Sigmoid colon (tissue), 7 donors: ENCODE measurements around the gene CHI3L1. TPM values are rescaled to one million over a fixed set of nuclear protein-coding genes. Genes with fewer than 3 reads are reported as not detected.
A peak's percentile ranks its signal among the peaks of the same experiment; 100 is the strongest.

Experiments
- DNase-seq: peaks from one replicate; pipeline ENCODE4 v3.0.0-alpha.2; 2019
- H3K27ac ChIP-seq, 4 donors: fragments of 200-600 bp; sonication (generic); one replicate each; pipeline ENCODE4 v1.5.1; 2016 to 2019; ENCODE audit warnings: mild to moderate bottlenecking in 1 of 4
- H3K27me3 ChIP-seq, 3 donors: fragments of 200-600 bp; sonication (generic); one replicate each; pipeline ENCODE4 v1.5.1; 2019; ENCODE audit warnings: mild to moderate bottlenecking in 1 of 3
- H3K36me3 ChIP-seq, 4 donors: fragments of 200-600 bp; sonication (generic); one replicate each; pipeline ENCODE4 v1.5.1; 2016 to 2019
- H3K4me1 ChIP-seq, 4 donors: fragments of 200-600 bp; sonication (generic); one replicate each; pipeline ENCODE4 v1.5.1; 2017 to 2019
- H3K4me3 ChIP-seq, 4 donors: fragments of 200-600 bp; sonication (generic); one replicate each; pipeline ENCODE4 v1.5.1; 2017 to 2019; ENCODE audit warnings: mild to moderate bottlenecking in 2 of 4, moderate library complexity in 1 of 4
- H3K9me3 ChIP-seq, 4 donors: fragments of 200-600 bp in 3 of 4; sonication (generic) in 3 of 4; one replicate each; pipeline versions ENCODE4 v1.5.1 to v1.6.1; 2013 to 2019
- EP300 ChIP-seq, 4 donors: sonication (generic); formaldehyde crosslinking; IDR thresholded peaks; one replicate each; pipeline ENCODE4 v1.6.1; 2017; ENCODE audit warnings: antibody characterized with exemption in 4 of 4
- POLR2A ChIP-seq, 2 donors: fragments of 450-650 bp; IDR thresholded peaks; one replicate each; pipeline ENCODE4 v1.6.1; 2016; ENCODE audit warnings: antibody characterized with exemption in 2 of 2, mild to moderate bottlenecking in 2 of 2, moderate library complexity in 2 of 2
- POLR2AphosphoS5 ChIP-seq, 4 donors: sonication (generic); formaldehyde crosslinking; IDR thresholded peaks; one replicate each; pipeline ENCODE4 v1.6.1; 2017; ENCODE audit warnings: antibody characterized with exemption in 4 of 4
- WGBS, 2 donors: extraction: QIAGEN DNeasy Blood & Tissue Kit; methylation state at CpG; one replicate each; pipeline ENCODE4 v1.1.7; 2013; 5-methylcytosine and 5-hydroxymethylcytosine counted together
- intact Hi-C: fragments of 100-400 bp; cut with DNase I; formaldehyde crosslinking; loops from one replicate; pipeline ENCODE4 v1.15.1; 2023
- polyA plus RNA-seq, 3 donors: library from polyadenylated mRNA; stranded (reverse); fragments of 200-250 nt; gene quantifications; one replicate each; pipeline ENCODE4 v1.2.3, GENCODE V29; 2013
- total RNA-seq, 4 donors: library from RNA; depleted of rRNA; stranded (reverse); fragments of >200 nt; gene quantifications; one replicate each; pipeline ENCODE4 v1.1.0, GENCODE V29; 2016
- TF ChIP-seq, protein P1 (sequence below), 4 experiments: fragments of 450-650 bp in 3 of 4; fragments of 200-600 bp in 1 of 4; IDR thresholded peaks; one replicate each; pipeline ENCODE4 v1.5.1; 2016 to 2019; ENCODE audit warnings: antibody characterized with exemption in 4 of 4, mild to moderate bottlenecking in 3 of 4, moderate library complexity in 2 of 4
- donor health status: healthy with polysubstance abuse.
- donor health status: Bipolar disorder and iron deficiency.
- donor health status: healthy.

Gene CHI3L1
- total and polyA plus RNA-seq, 7 donors: 1.2 to 28.8 (median 3.7) TPM; not detected in 1

DNA sequence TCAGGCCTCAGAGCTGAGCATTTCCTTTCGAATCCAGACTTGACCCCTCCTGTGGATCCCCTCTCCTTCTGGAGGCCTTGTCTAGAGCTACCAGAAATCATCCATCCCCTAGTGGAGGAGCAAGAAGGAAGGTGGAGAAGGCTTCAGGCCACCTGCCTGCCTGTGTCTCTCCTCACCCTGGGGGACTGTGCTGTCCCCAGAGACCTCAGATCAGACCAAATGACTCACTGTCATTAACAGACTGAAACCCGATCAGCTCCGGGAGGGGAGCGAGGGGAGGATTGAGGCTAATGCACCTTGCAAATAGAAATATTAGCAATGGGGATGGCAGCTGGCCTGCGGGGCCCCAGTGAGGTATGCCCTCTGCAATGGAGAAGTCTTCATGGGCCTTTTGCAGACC lies 12.9 kb downstream of the CHI3L1 start:
- no peaks in the 10 kb centered on the region for H3K9me3 ChIP-seq
- no peak overlapping the region for H3K27ac ChIP-seq
- TF ChIP-seq, protein P1, sequence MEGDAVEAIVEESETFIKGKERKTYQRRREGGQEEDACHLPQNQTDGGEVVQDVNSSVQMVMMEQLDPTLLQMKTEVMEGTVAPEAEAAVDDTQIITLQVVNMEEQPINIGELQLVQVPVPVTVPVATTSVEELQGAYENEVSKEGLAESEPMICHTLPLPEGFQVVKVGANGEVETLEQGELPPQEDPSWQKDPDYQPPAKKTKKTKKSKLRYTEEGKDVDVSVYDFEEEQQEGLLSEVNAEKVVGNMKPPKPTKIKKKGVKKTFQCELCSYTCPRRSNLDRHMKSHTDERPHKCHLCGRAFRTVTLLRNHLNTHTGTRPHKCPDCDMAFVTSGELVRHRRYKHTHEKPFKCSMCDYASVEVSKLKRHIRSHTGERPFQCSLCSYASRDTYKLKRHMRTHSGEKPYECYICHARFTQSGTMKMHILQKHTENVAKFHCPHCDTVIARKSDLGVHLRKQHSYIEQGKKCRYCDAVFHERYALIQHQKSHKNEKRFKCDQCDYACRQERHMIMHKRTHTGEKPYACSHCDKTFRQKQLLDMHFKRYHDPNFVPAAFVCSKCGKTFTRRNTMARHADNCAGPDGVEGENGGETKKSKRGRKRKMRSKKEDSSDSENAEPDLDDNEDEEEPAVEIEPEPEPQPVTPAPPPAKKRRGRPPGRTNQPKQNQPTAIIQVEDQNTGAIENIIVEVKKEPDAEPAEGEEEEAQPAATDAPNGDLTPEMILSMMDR (IDR thresholded peaks at IDR 0.05): no peak
- no peak for TF ChIP-seq POLR2AphosphoS5 (IDR thresholded peaks at IDR 0.05)
- TF ChIP-seq POLR2A (IDR thresholded peaks at IDR 0.05): no peak
- no peak for TF ChIP-seq EP300 (IDR thresholded peaks at IDR 0.05)
- intact Hi-C loops: loop anchor here (5.0 kb wide), 1 partner anchor 46 kb away; the partner anchor contains the start of gene ADORA1
- DNase-seq: no peak
- peaks cover 0 to 3% (median 0%) of the 10 kb centered on the region in 3 donors for H3K27me3 ChIP-seq
- no peaks in the 10 kb centered on the region for H3K4me1 ChIP-seq
- H3K36me3 ChIP-seq: no peaks in the 10 kb centered on the region
- no peak overlapping the region for H3K4me3 ChIP-seq
- WGBS, 2 donors: 79 to 91% methylated on average over 5 of the region's 5 CpGs

DNA sequence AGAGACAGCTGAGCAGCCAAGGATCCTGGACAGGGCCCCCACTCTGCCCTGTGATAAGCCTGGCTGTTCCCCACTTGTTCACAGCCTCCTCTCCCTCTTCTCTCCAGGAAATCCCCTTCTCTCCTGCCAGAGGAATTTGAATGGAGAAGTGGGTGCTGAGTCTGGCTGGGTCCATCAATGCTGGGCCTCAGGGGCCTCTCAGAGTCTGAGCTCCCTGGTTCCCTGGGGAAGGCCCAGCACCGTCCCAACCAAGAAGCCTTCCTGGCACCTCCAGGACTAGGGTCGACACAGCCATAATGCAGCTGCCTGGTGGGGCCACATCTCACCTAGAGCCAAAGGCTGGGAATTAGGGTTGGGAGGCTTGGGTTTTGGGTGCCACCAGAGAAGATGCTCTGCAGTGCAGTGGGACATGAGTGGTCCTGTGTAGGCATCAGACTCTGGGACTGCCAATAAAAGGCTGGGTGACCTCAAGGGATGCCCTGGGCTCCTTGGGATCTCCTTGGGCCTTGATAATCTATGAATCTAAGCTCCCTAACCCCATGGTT lies 13.4 kb downstream of the CHI3L1 start:
- Histone ChIP-seq H3K27me3 (peaks cover 0 to 3% (median 0%) of the 10 kb centered on the region in 3 donors), H3K36me3 (no peaks in the 10 kb centered on the region), H3K4me1 (no peaks in the 10 kb centered on the region), H3K27ac (no peak overlapping the region), H3K4me3 (no peak overlapping the region), H3K9me3 (no peaks in the 10 kb centered on the region)
- WGBS, 2 donors: 80 to 85% methylated on average over 2 of the region's 2 CpGs
- no peak for DNase-seq
- TF ChIP-seq POLR2A (IDR thresholded peaks at IDR 0.05) (no peak), POLR2AphosphoS5 (IDR thresholded peaks at IDR 0.05) (no peak), EP300 (IDR thresholded peaks at IDR 0.05) (no peak)
- TF ChIP-seq, protein P1 (IDR thresholded peaks at IDR 0.05): no peak
- intact Hi-C loops: loop anchor here (5.0 kb wide), 1 partner anchor 46 kb away; the partner anchor contains the start of gene ADORA1

DNA sequence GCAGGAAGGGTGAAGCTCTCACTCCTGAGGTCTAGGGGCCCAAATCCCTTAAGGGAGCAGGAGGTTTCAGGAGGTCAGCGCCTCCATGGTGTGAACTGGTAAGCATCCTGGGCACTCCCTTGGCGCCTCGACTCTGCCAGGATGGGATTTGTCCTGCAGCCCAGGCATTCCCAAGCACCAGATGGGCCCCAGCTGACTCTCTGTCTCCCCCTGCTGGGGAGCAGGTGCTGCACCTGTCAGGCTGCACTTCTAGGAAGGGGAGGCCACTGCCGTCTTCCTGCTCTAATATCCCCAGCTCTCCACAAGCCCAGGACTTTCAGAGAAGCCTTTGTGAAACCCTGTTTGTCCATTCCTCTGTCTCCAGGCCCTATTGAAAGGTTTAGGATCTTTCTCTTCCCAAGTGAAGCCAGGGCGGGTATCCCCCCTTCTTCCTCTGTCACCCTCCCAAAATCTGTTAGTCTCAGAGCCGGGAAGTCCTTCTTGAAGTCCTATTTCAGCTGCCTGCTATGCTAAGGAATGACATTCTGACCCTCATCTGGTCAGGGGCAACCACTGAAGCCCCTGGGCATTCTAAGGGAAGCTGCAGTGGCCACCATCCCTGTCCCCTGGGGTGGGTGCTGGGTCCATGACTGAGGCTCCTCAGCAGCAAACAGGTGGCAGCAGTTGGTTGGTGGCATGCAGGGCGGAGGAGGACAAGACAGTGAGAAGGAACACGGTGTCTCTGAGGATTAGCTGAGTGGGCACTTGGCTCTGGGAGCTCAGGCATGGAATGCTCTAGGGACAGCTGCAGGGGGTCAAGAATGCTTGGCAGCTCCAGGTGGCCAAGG lies 14.1 kb downstream of the CHI3L1 start:
- 43 to 50% methylated on average over 8 of the region's 8 CpGs for WGBS, 2 donors
- intact Hi-C loops: loop anchor here (1.0 to 5.0 kb wide), 2 partner anchors 45 to 133 kb away; partner anchors contain the start of gene ADORA1
- Histone ChIP-seq H3K27ac (no peak overlapping the region), H3K27me3 (peaks cover 0 to 3% (median 0%) of the 10 kb centered on the region in 3 donors), H3K9me3 (no peaks in the 10 kb centered on the region), H3K4me3 (no peak overlapping the region), H3K4me1 (no peaks in the 10 kb centered on the region), H3K36me3 (no peaks in the 10 kb centered on the region)
- peak; percentile 79 for DNase-seq
- TF ChIP-seq POLR2A (IDR thresholded peaks at IDR 0.05): no peak
- no peak for TF ChIP-seq EP300 (IDR thresholded peaks at IDR 0.05)
- TF ChIP-seq POLR2AphosphoS5 (IDR thresholded peaks at IDR 0.05): no peak
- TF ChIP-seq, protein P1 (IDR thresholded peaks at IDR 0.05): peak; percentile 42 to 84 (median 70)

DNA sequence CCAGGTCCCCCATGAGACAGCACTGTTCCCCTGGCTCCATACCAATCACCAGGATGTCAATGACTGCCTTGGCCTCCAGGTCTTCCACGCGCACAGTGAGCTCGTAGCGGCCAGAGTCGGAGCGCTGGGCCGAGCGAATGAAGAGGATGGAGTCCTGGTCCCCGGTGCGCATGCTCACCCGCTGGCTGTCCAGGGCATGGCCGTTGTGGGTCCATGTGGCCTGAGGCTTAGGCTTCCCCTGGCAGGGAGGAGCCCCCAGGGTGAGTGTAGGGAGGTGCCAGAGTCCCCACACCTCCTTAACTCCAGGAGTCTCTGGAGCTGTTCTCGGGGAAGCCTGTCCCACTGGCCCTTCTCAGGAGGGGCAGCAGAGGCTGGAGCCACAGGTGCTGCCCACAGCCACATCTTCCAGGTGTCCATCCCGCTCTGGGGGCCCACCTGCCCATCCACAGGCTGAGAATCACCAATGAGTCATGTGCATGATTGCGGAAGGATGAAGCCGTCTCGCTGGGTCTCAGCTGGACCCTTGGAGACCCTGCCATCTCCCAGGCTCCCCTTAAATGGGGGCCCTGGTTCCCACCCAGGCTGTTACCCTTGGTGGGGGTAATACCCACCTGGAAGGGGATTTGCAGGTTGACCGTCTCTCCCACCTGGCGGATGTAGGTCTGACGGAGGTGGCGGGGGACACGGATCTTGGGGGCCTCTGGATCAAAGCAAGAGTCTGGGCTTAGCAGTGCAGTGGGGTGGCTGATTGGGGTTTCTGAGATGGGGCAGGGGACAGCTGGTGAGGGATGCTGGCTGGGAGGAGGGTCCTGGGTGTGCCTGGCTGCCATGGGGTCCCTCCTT lies 14.9 kb downstream of the CHI3L1 start:
- no peak for DNase-seq
- TF ChIP-seq EP300 (IDR thresholded peaks at IDR 0.05): no peak
- TF ChIP-seq POLR2AphosphoS5 (IDR thresholded peaks at IDR 0.05): no peak
- TF ChIP-seq POLR2A (IDR thresholded peaks at IDR 0.05): no peak
- TF ChIP-seq, protein P1 (IDR thresholded peaks at IDR 0.05): no peak
- WGBS, 2 donors: 91 to 94% methylated on average over 22 of the region's 22 CpGs
- Histone ChIP-seq H3K36me3 (no peaks in the 10 kb centered on the region), H3K9me3 (no peaks in the 10 kb centered on the region), H3K27me3 (peaks cover 0 to 3% (median 0%) of the 10 kb centered on the region in 3 donors), H3K4me1 (no peaks in the 10 kb centered on the region), H3K27ac (no peak overlapping the region), H3K4me3 (no peak overlapping the region)
- intact Hi-C loops: loop anchor here (1.0 to 5.0 kb wide), 2 partner anchors 44 to 132 kb away; partner anchors contain the start of gene ADORA1
